Heart left ventricle (tissue), 13 donors: Measurements from ENCODE around the gene LARGE2.

Experiments used
- CTCF ChIP-seq, 12 donors: fragments of 200-600 bp; sonication (generic) in 4 of 12; IDR thresholded peaks; one replicate each; pipeline versions ENCODE4 v1.5.0 to v1.8.0; 2018 to 2022; ENCODE audit warnings: antibody characterized with exemption in 12 of 12, mild to moderate bottlenecking in 5 of 12
- POLR2A ChIP-seq, 2 donors: fragments of 450-650 bp; IDR thresholded peaks; one replicate each; pipeline ENCODE4 v1.6.1; 2017; ENCODE audit warnings: antibody characterized with exemption in 2 of 2, mild to moderate bottlenecking in 2 of 2, moderate library complexity in 2 of 2
- donor health status: ischemic (EF 13 %, LVEDD 7.1; RV severe dilation, severe dysfunction).
- donor health status: DM: no; HTN: yes; CAD: no.
- donor health status: DM: no; HTN: no; CAD: no.
- donor health status: ischemic (EF 25% LVEDD 6.9; RV normal size, moderate dysfunction).
- donor health status: ischemic (EF 25% LVEDD 5.7; RV mildly dilated, moderate dysfunction).
- donor health status: ischemic (EF 35%, LVEDD 5.7; RV mildly dilated, moderate dysfunction).
- donor health status: nonischemic (EF 11% LVEDD 7.7; RV severe dilation, severe dysfunction).
- donor health status: DM: yes; HTN: yes; CAD: no.
- donor health status: PGD.
- donor health status: ischemic (EF 29% LVEDD 5.4; RV normal size, mild dysfunction).
- donor health status: nonischemic (EF 23%, LVEDD 6.1; RV moderate dilation, normal function).

DNA sequence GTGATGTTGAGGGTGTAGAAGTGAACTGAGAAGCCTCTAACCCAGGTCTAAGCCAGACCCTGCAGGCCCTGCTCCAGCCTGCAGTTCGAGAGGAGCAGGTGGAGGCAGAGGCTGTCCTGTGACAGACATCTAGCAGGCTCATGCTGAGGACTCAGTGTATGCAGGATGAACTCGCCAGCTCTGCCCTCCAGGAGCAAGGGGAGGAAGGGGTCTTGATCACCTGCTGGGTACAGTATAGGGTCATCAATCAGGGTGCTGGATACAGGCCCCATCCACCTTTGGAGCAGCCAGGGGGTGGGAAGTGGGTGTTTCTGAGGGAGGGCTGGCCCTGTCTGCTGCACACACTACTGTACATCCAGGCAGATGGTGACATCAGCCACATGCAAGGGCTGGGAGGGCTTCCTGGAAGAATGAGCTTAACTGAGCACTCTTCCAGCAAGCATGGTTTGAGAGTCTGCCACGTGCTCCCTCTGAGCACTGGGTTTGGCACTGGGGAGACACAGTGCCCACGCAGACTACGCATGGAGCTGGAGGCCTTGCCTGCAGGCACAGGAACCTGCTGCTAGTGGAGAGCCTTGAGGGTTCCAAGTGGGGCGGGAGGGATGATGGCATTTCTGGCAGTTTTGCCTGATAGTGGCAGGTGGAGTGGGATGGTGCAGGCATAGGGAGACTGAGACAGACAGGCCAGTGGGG, 27.8 kb upstream of the LARGE2 start:
- no peak for TF ChIP-seq CTCF (IDR thresholded peaks at IDR 0.05)
- TF ChIP-seq POLR2A (IDR thresholded peaks at IDR 0.05), result no peak
